AG20443 (cell line): Measurements from ENCODE around the gene SNX24.

Source experiments
- DNase-seq: peaks from one replicate; pipeline ENCODE4 v3.0.0; 2012; ENCODE audit warnings: low spot score, mixed read lengths

Gene SNX24

GRCh38 chr5:123014689-123015088, 169.3 kb downstream of the SNX24 start:
- no peak for DNase-seq

- no peak for DNase-seq
These were observed 182.8 kb downstream of the SNX24 start for GRCh38 chr5:123028222-123028621.

- no peak for DNase-seq
These were observed 187.8 kb downstream of the SNX24 start for GRCh38 chr5:123033157-123033671.

GRCh38 chr5:123035360-123035917, 190.0 kb downstream of the SNX24 start:
- DNase-seq, result peak; percentile 61

GRCh38 chr5:123035918-123036390, 190.5 kb downstream of the SNX24 start:
- peak; percentile 71 for DNase-seq

GRCh38 chr5:123036391-123037103, 191.1 kb downstream of the SNX24 start, which contains the start of gene PPIC:
Gene PPIC, minus strand, starts transcription at chr5:123036725. Its CDS starts 100 bp downstream, at chr5:123036625.
- DNase-seq, result peak; percentile 99

- no peak for DNase-seq
These were observed 191.6 kb downstream of the SNX24 start for GRCh38 chr5:123037104-123037418.

GRCh38 chr5:123039673-123040072, 194.3 kb downstream of the SNX24 start:
- no peak for DNase-seq

GRCh38 chr5:123044926-123045617, 199.7 kb downstream of the SNX24 start:
- no peak for DNase-seq

- DNase-seq, result no peak
These were observed 200.8 kb downstream of the SNX24 start for GRCh38 chr5:123046222-123046621.

- no peak for DNase-seq
These were observed 202.3 kb downstream of the SNX24 start for GRCh38 chr5:123047706-123048105.

- DNase-seq, result no peak
These were observed 205.8 kb downstream of the SNX24 start for GRCh38 chr5:123051206-123051605.
